HG02981 (cell line): Measurements from ENCODE around the gene IRF3.
"Not testable (repeated sequence)": the region's sequence is repeated elsewhere in the genome, so short reads cannot be mapped to it uniquely, and the experiment has no call there.

Experiments
- ATAC-seq: cut with Tn5 transposase; IDR thresholded peaks from one replicate; pipeline ENCODE4 v1.9.1; 2021; ENCODE audit warnings: mild to moderate bottlenecking, moderate library complexity; ENCODE audit not compliant: unreplicated experiment

The IRF3 gene

DNA sequence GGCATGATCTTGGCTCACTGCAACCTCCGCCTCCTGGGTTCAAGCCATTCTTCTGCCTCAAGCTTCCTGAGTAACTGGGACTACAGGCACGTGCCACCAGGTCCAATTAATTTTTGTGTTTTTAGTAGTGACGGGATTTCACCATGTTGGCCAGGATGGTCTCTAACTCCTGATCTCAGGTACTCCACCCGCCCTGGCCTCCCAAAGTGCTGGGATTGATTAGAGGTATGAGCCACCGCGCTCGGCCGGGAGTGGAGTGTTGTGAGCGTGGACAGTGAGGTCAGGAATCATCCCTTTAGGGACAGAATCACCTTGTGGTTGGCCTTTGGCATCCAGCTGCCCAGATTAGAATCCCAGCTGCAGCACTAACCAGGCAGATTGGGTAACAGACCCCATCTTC is 36.0 kb downstream of the IRF3 start:
- no peak for ATAC-seq

- ATAC-seq: no peak
Observed at GRCh38 chr19:49626226-49626625, 39.4 kb downstream of the IRF3 start.

DNA sequence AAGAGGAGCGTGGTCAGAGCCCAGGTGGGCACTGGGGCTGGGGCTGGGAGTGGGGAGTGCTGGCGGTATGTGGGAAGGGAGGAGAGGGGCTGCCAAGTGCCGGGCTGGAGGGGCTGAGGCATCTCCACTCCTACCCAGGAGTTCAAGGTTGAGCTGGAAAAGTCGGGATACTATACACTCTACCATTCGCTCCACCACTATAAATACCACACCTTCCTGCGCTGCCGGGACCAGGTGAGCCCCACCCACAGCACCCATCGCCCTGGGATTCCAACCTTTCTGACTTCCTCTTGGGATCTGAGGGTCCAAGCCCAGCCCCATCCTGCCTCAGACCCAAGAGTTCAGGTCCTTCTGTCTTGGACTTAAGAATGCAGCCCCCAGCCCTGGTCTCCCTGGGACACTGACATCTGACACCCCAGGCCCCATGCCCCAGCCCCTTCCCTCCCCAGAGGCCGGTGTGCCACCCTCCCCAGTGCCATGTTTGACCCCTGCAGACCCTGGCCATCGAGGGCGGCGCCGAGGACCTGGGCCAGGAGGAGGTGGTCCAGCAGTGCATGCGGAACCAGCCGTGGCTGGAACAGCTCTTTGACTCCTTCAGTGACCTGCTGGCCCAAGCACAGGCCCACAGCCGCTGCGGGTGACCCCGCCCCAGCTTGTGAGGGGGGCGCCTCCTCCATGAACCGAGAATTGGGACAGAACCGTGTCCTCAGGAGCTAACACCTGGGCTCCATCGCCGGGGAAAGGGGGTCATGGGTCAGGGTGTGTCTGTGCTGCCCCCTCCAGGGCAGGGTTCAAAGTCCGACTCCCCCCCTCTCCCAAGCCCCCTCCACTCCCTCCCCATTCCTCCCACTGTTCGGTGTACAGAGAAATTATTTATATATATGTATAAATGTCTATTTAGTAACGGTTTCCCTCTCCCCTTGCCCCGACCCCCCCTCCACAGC is 40.4 kb downstream of the IRF3 start:
- no peak for ATAC-seq

DNA sequence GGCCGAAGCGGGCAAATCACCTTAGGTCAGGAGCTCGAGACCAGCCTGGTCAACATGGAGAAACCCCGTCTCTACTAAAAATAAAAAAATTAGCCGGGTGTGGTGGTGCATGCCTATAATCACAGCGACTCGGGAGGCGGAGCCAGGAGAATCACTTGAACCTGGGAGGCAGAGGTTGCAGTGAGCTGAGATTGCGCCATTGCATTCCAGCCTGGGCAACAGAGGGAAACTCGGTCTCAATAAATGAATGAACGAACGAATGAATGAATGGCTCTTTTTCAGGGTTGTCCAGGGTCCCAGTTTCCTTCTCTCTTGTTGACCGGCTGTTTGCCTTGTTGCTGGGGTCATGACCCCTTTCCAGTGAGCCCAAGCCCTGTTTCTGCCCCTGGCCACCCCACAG is 47.8 kb downstream of the IRF3 start:
- ATAC-seq: not testable (repeated sequence)

GRCh38 chr19:49616945-49617344 is 48.7 kb downstream of the IRF3 start:
- ATAC-seq: no peak

DNA sequence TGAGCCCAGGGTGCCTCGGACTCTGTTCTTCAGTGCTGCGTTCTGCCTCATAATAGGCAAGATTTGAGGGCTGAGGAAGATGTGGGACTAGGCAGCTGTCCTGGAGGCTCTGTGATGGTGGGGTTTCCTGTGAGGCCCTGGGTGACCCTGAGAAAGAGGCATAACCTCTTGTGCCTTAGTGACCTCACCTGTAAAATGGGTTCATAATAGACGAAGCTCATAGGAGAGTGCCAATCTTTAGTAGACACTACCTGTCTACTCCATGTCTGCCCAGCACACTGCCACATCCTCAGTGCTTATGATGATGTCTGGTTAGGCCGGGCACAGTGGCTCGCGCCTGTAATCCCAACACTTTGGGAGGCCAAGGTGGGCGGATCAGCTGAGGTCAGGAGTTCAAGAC is 49.1 kb downstream of the IRF3 start:
- ATAC-seq: no peak

DNA sequence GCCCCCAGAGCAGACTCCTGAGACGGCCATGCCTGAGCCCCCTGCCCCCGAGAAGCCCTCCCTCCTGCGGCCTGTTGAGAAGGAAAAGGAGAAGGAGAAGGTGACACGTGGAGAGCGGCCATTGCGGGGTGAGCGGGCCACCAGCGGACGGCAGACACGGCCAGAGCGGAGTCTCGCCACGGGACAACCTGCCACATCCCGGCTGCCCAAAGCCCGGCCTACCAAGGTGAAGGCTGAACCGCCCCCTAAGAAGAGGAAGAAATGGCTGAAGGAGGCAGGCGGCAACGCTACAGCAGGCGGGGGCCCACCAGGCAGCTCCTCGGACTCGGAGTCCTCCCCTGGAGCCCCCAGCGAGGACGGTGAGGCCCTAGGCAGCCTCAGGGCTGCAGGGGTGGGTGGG is 49.8 kb downstream of the IRF3 start:
- no peak for ATAC-seq

GRCh38 chr19:49614096-49614833 is 51.4 kb downstream of the IRF3 start:
- ATAC-seq: no peak

GRCh38 chr19:49613374-49613773 is 52.3 kb downstream of the IRF3 start:
- no peak for ATAC-seq
